Skeletal muscle tissue (tissue), 2 donors: ENCODE data around the gene GOLGA8S. TPM values are rescaled to one million over a fixed set of nuclear protein-coding genes. Genes with fewer than 3 reads are reported as not detected.

Source experiments
- small RNA-seq: library from RNA; depleted of rRNA; stranded (forward); fragments of <200 nt; gene quantifications from one replicate; pipeline ENCODE3, GENCODE V24; 2014
- total RNA-seq: library from RNA; depleted of rRNA; stranded (reverse); fragments of >200 nt; gene quantifications from one replicate; pipeline ENCODE4 v1.2.3, GENCODE V29; 2014

Gene GOLGA8S
- total RNA-seq, 1 donor from 2014 or later = not detected

Small RNA genes within 50 kb of the gene (small RNA-seq; reads per million reads assigned to genes)
- not detected for gene RN7SL536P

Other genes starting within 250 kb of the GOLGA8S start
- not detected for gene GOLGA6L1, start 217.9 kb upstream of the GOLGA8S start, total RNA-seq
- gene GOLGA6L26, start 20.6 kb upstream of the GOLGA8S start, total RNA-seq = not detected
- not detected for gene GOLGA6L2, start 92.5 kb downstream of the GOLGA8S start, total RNA-seq
- gene MKRN3, start 210.9 kb downstream of the GOLGA8S start, total RNA-seq = 1.6 TPM